Liver (tissue), 3 donors: ENCODE results near the gene NBAS.

Source experiments
- ATF3 ChIP-seq: IDR thresholded peaks from 2 replicates; pipeline ENCODE4 v1.6.1; 2016; ENCODE audit warnings: antibody characterized with exemption
- CTCF ChIP-seq: fragments of 150-350 bp; IDR thresholded peaks from 2 replicates; pipeline ENCODE4 v1.5.1; 2017; ENCODE audit warnings: improper control_type of control experiment, low read depth, low read length; ENCODE audit not compliant: missing input control
- FOXA1 ChIP-seq: IDR thresholded peaks from 2 replicates; pipeline ENCODE4 v1.6.1; 2016; ENCODE audit warnings: antibody characterized with exemption
- GABPA ChIP-seq, 2 donors: IDR thresholded peaks in 1 of 2; conservative IDR thresholded peaks in 1 of 2; 2 replicates each; pipeline ENCODE4 v1.6.1; 2016; ENCODE audit warnings: antibody characterized with exemption in 2 of 2, mild to moderate bottlenecking in 1 of 2, moderate library complexity in 1 of 2
- HNF4A ChIP-seq, 2 donors: conservative IDR thresholded peaks; 2 replicates each; pipeline ENCODE4 v1.6.1; 2016; ENCODE audit warnings: antibody characterized with exemption in 2 of 2, mild to moderate bottlenecking in 2 of 2
- JUND ChIP-seq, 2 donors: IDR thresholded peaks; 2 replicates each; pipeline ENCODE4 v1.6.1; 2016; ENCODE audit warnings: antibody characterized with exemption in 2 of 2
- MAX ChIP-seq: IDR thresholded peaks from 2 replicates; pipeline ENCODE4 v1.6.1; 2016; ENCODE audit warnings: antibody characterized with exemption
- NR2F2 ChIP-seq: IDR thresholded peaks from 2 replicates; pipeline ENCODE4 v1.6.1; 2016; ENCODE audit warnings: antibody characterized with exemption
- RAD21 ChIP-seq, 2 donors: IDR thresholded peaks; 2 replicates each; pipeline ENCODE4 v1.6.1; 2016; ENCODE audit warnings: antibody characterized with exemption in 2 of 2, mild to moderate bottlenecking in 2 of 2
- REST ChIP-seq: IDR thresholded peaks from 2 replicates; pipeline ENCODE4 v1.6.1; 2016; ENCODE audit warnings: antibody characterized with exemption, mild to moderate bottlenecking
- SP1 ChIP-seq: IDR thresholded peaks from 2 replicates; pipeline ENCODE4 v1.6.1; 2018; ENCODE audit warnings: antibody characterized with exemption, mild to moderate bottlenecking
- TAF1 ChIP-seq: conservative IDR thresholded peaks from 2 replicates; pipeline ENCODE4 v1.6.1; 2016; ENCODE audit warnings: antibody characterized with exemption, mild to moderate bottlenecking
- YY1 ChIP-seq: IDR thresholded peaks from 2 replicates; pipeline ENCODE4 v1.6.1; 2016; ENCODE audit warnings: antibody characterized with exemption, mild to moderate bottlenecking
- ZBTB33 ChIP-seq: IDR thresholded peaks from 2 replicates; pipeline ENCODE4 v1.6.1; 2016; ENCODE audit warnings: antibody characterized with exemption
- donor health status: healthy.
- donor health status: healthy.

- TF ChIP-seq CTCF (no peak), REST (no peak), YY1 (no peak), NR2F2 (no peak), SP1 (no peak), MAX (no peak), JUND (IDR thresholded peaks at IDR 0.05) (no peak), TAF1 (no peak), GABPA (IDR thresholded peaks at IDR 0.05 in 1 of 2, conservative IDR thresholded peaks at IDR 0.05 in 1 of 2) (no peak), HNF4A (conservative IDR thresholded peaks at IDR 0.05) (no peak), FOXA1 (no peak), RAD21 (IDR thresholded peaks at IDR 0.05) (no peak), ZBTB33 (no peak), ATF3 (no peak)
These were observed 21.7 kb upstream of the NBAS start for GRCh38 chr2:15582710-15583357.
